Measurements from ENCODE around the gene AADAC.
A peak's percentile ranks its signal among the peaks of the same experiment; 100 is the strongest.

The AADAC gene

DNA sequence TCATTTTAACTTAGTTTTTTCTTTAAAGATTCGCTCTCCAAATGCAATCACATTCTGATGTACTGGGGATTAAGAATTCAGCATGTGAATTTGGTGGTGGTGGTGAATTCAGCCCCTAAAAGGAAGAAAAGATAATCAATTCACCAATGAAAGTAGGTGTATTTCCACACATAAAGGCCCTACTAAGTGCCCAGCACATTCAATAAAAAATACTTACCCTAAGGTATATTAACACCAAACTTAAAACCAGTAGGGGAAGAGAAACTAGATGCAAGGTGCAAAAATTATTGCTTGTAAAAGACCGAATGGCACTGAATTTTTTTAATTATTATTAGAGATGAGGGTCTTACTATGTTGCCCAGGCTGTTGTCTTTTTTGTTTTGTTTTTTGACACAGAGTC lies 42.7 kb downstream of the AADAC start:
- Histone ChIP-seq H3K4me2 (ENCODE audit: low read length) (no peak overlapping the region), H3K23ac (ENCODE audit: low read length) (no peak overlapping the region), H2BK120ac (ENCODE audit: insufficient read depth, low read length, poor library complexity) (no peak overlapping the region), H2BK5ac (ENCODE audit: low read depth, low read length, poor library complexity) (no peak overlapping the region), H3K4me1 (ENCODE audit: control insufficient read depth in 1 of 2, insufficient read depth in 2 of 2, low read length in 2 of 2) (peaks cover 0 to 3% of the 10 kb centered on the region in 2 experiments), H3K14ac (ENCODE audit: low read length) (no peak overlapping the region), H4K12ac (ENCODE audit: low read depth, low read length) (no peak overlapping the region), H4K91ac (ENCODE audit: low read depth, low read length) (peak overlapping the region; percentile 24), H3K4me3 (ENCODE audit: low read depth, low read length) (no peak overlapping the region), H2BK12ac (ENCODE audit: low read length) (no peak overlapping the region), H3K79me2 (ENCODE audit: control insufficient read depth, insufficient read depth, low read length, poor library complexity) (no peaks in the 10 kb centered on the region), H3K4ac (ENCODE audit: low read depth, low read length) (no peak overlapping the region), H3K9ac (ENCODE audit: low read length) (no peak overlapping the region), H3K27ac (ENCODE audit: low read depth, low read length) (no peak overlapping the region), H3K36me3 (ENCODE audit: control insufficient read depth in 1 of 2, insufficient read depth in 2 of 2, low read length in 2 of 2) (no peaks in the 10 kb centered on the region), H2AFZ (ENCODE audit: insufficient read depth, low read length, poor library complexity) (no peak overlapping the region), H2AK5ac (ENCODE audit: low read length) (no peak overlapping the region), H3K9me3 (ENCODE audit: insufficient read depth, low read depth, low read length) (peaks cover 1% of the 10 kb centered on the region), H3K18ac (ENCODE audit: low read length) (no peak overlapping the region), H4K8ac (ENCODE audit: low read depth, low read length) (no peak overlapping the region), H3K27me3 (ENCODE audit: insufficient read depth, low read length) (no peaks in the 10 kb centered on the region), H3K79me1 (ENCODE audit: low read length) (peaks cover 6% of the 10 kb centered on the region)
- no peak for DNase-seq
- no CpG with 5 or more reads among the region's 2 CpGs for WGBS (ENCODE audit: extremely low coverage, insufficient coverage, insufficient read length)

DNA sequence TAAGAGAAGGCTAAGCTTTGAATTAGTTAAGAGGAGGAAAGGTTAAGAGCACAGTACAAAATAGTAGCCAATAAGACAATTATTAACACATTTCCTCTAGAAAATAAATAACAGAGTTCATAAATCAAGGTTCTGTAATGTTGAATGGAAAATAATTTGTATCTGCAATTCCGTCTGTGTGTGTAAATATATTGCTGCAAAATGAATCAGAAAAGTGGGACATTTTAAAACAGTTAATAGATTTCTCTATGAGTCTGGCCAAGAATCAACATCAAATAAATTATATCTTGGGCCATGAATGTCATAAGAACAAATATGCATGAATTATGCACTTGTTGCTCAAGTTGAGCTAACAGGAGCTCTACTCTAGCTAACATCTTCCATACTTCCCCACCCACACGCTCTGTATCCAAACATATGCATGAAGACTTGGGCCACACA lies 45.3 kb downstream of the AADAC start:
- H3K4ac ChIP-seq (ENCODE audit: low read depth, low read length): no peak overlapping the region
- no peak overlapping the region for H4K91ac ChIP-seq (ENCODE audit: low read depth, low read length)
- no peak overlapping the region for H2BK5ac ChIP-seq (ENCODE audit: low read depth, low read length, poor library complexity)
- no peaks in the 10 kb centered on the region for H3K27me3 ChIP-seq (ENCODE audit: insufficient read depth, low read length)
- no peak overlapping the region for H3K4me3 ChIP-seq (ENCODE audit: low read depth, low read length)
- no peak overlapping the region for H2AK5ac ChIP-seq (ENCODE audit: low read length)
- H3K79me2 ChIP-seq (ENCODE audit: control insufficient read depth, insufficient read depth, low read length, poor library complexity): no peaks in the 10 kb centered on the region
- H3K18ac ChIP-seq (ENCODE audit: low read length): no peak overlapping the region
- H2BK120ac ChIP-seq (ENCODE audit: insufficient read depth, low read length, poor library complexity): peak overlapping the region; percentile 66
- H3K4me1 ChIP-seq (ENCODE audit: control insufficient read depth in 1 of 2, insufficient read depth in 2 of 2, low read length in 2 of 2): no peaks in the 10 kb centered on the region
- H3K14ac ChIP-seq (ENCODE audit: low read length): no peak overlapping the region
- peaks cover 6% of the 10 kb centered on the region for H3K79me1 ChIP-seq (ENCODE audit: low read length)
- H2AFZ ChIP-seq (ENCODE audit: insufficient read depth, low read length, poor library complexity): no peak overlapping the region
- H4K12ac ChIP-seq (ENCODE audit: low read depth, low read length): no peak overlapping the region
- H3K23ac ChIP-seq (ENCODE audit: low read length): no peak overlapping the region
- no peak for DNase-seq
- peak overlapping the region; percentile 47 for H3K27ac ChIP-seq (ENCODE audit: low read depth, low read length)
- no peak overlapping the region for H2BK12ac ChIP-seq (ENCODE audit: low read length)
- H3K9ac ChIP-seq (ENCODE audit: low read length): no peak overlapping the region
- H3K9me3 ChIP-seq (ENCODE audit: insufficient read depth, low read depth, low read length): peaks cover 1% of the 10 kb centered on the region
- H3K36me3 ChIP-seq (ENCODE audit: control insufficient read depth in 1 of 2, insufficient read depth in 2 of 2, low read length in 2 of 2): no peaks in the 10 kb centered on the region
- H3K4me2 ChIP-seq (ENCODE audit: low read length): no peak overlapping the region
- no peak overlapping the region for H4K8ac ChIP-seq (ENCODE audit: low read depth, low read length)
- no CpG with 5 or more reads among the region's 2 CpGs for WGBS (ENCODE audit: extremely low coverage, insufficient coverage, insufficient read length)

DNA sequence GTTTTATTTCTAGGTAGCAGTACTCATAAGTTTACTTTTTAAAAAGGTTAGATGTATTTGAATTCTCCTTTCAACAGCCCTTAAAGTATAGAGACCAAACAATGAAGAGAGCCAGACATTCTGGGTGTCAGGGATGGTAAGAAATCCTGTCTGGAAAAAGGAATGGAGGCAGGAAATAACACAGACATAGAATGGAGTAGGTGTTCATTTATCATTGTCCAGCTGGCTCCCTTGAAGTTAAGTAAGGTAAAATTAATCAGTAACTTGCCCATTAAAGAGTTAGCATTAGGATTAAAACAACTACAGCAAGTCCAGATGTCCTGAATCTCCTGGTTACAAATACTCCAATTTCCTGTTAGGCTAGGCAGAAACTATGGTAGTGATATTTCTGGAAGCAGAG lies 46.0 kb downstream of the AADAC start:
- Histone ChIP-seq H2BK120ac (ENCODE audit: insufficient read depth, low read length, poor library complexity) (no peak overlapping the region), H2BK5ac (ENCODE audit: low read depth, low read length, poor library complexity) (no peak overlapping the region), H3K18ac (ENCODE audit: low read length) (no peak overlapping the region), H3K4me3 (ENCODE audit: low read depth, low read length) (no peak overlapping the region), H3K9me3 (ENCODE audit: insufficient read depth, low read depth, low read length) (peaks cover 1% of the 10 kb centered on the region), H3K4me2 (ENCODE audit: low read length) (no peak overlapping the region), H4K91ac (ENCODE audit: low read depth, low read length) (no peak overlapping the region), H3K79me1 (ENCODE audit: low read length) (peaks cover 6% of the 10 kb centered on the region), H3K27me3 (ENCODE audit: insufficient read depth, low read length) (no peaks in the 10 kb centered on the region), H3K9ac (ENCODE audit: low read length) (no peak overlapping the region), H4K8ac (ENCODE audit: low read depth, low read length) (no peak overlapping the region), H2AFZ (ENCODE audit: insufficient read depth, low read length, poor library complexity) (no peak overlapping the region), H2AK5ac (ENCODE audit: low read length) (no peak overlapping the region), H2BK12ac (ENCODE audit: low read length) (no peak overlapping the region), H3K79me2 (ENCODE audit: control insufficient read depth, insufficient read depth, low read length, poor library complexity) (no peaks in the 10 kb centered on the region), H3K14ac (ENCODE audit: low read length) (no peak overlapping the region), H3K23ac (ENCODE audit: low read length) (no peak overlapping the region), H3K27ac (ENCODE audit: low read depth, low read length) (peak overlapping the region; percentile 58), H4K12ac (ENCODE audit: low read depth, low read length) (no peak overlapping the region), H3K4me1 (ENCODE audit: control insufficient read depth in 1 of 2, insufficient read depth in 2 of 2, low read length in 2 of 2) (no peaks in the 10 kb centered on the region), H3K4ac (ENCODE audit: low read depth, low read length) (no peak overlapping the region), H3K36me3 (ENCODE audit: control insufficient read depth in 1 of 2, insufficient read depth in 2 of 2, low read length in 2 of 2) (no peaks in the 10 kb centered on the region)
- no peak for DNase-seq

DNA sequence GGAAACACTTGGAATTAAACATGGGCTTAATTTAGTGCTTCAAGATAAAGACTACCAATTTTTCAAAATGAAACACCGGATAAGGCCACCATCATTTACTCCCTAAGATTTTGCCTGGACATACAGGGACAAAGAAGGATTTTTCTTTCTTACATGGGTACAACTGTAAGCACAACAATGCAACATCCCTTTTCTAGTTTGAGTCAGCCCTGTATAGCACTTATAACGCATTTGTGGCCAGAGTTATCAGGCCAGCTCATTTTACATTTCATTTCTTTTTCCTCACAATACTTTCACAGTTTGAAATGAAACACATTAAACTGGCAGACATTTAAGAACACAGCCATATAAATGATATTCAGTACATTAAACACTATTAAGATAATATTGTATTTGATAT lies 49.7 kb downstream of the AADAC start:
- Histone ChIP-seq H4K91ac (ENCODE audit: low read depth, low read length) (no peak overlapping the region), H3K18ac (ENCODE audit: low read length) (no peak overlapping the region), H3K14ac (ENCODE audit: low read length) (no peak overlapping the region), H3K9ac (ENCODE audit: low read length) (no peak overlapping the region), H3K27ac (ENCODE audit: low read depth, low read length) (no peak overlapping the region), H3K23ac (ENCODE audit: low read length) (no peak overlapping the region), H3K9me3 (ENCODE audit: insufficient read depth, low read depth, low read length) (no peaks in the 10 kb centered on the region), H2BK120ac (ENCODE audit: insufficient read depth, low read length, poor library complexity) (no peak overlapping the region), H4K8ac (ENCODE audit: low read depth, low read length) (no peak overlapping the region), H2AFZ (ENCODE audit: insufficient read depth, low read length, poor library complexity) (no peak overlapping the region), H3K36me3 (ENCODE audit: control insufficient read depth in 1 of 2, insufficient read depth in 2 of 2, low read length in 2 of 2) (no peaks in the 10 kb centered on the region), H2BK12ac (ENCODE audit: low read length) (no peak overlapping the region), H3K4me2 (ENCODE audit: low read length) (no peak overlapping the region), H3K4me1 (ENCODE audit: control insufficient read depth in 1 of 2, insufficient read depth in 2 of 2, low read length in 2 of 2) (peaks cover 0 to 2% of the 10 kb centered on the region in 2 experiments), H4K12ac (ENCODE audit: low read depth, low read length) (no peak overlapping the region), H3K79me2 (ENCODE audit: control insufficient read depth, insufficient read depth, low read length, poor library complexity) (no peaks in the 10 kb centered on the region), H3K79me1 (ENCODE audit: low read length) (peaks cover 4% of the 10 kb centered on the region), H3K4ac (ENCODE audit: low read depth, low read length) (no peak overlapping the region), H3K4me3 (ENCODE audit: low read depth, low read length) (no peak overlapping the region), H3K27me3 (ENCODE audit: insufficient read depth, low read length) (no peaks in the 10 kb centered on the region), H2AK5ac (ENCODE audit: low read length) (no peak overlapping the region), H2BK5ac (ENCODE audit: low read depth, low read length, poor library complexity) (no peak overlapping the region)
- no peak for DNase-seq
- no CpG with 5 or more reads among the region's 2 CpGs for WGBS (ENCODE audit: extremely low coverage, insufficient coverage, insufficient read length)
